GM13977 (cell line): Measurements from ENCODE around the gene RERG.

Experiments
- DNase-seq: peaks from one replicate; pipeline ENCODE4 v3.0.0; 2012; ENCODE audit warnings: low spot score
- in situ Hi-C: fragments of 300-500 bp; cut with MboI; formaldehyde crosslinking; loops from one replicate; pipeline ENCODE4 v1.12.0; 2022; ENCODE audit warnings: low sequenced_read_pairs, low pct_unique_long_range_greater_than_20kb, mixed read lengths, inconsistent platforms; ENCODE audit not compliant: unreplicated experiment
- TF ChIP-seq, protein P1 (sequence below): IDR thresholded peaks from 2 replicates; pipeline ENCODE4 v1.5.1; 2012; ENCODE audit warnings: mild to moderate bottlenecking, control low read depth; ENCODE audit not compliant: insufficient read depth; ENCODE audit errors: extremely low read depth, missing control alignments

The RERG gene, protein sequence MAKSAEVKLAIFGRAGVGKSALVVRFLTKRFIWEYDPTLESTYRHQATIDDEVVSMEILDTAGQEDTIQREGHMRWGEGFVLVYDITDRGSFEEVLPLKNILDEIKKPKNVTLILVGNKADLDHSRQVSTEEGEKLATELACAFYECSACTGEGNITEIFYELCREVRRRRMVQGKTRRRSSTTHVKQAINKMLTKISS

DNA sequence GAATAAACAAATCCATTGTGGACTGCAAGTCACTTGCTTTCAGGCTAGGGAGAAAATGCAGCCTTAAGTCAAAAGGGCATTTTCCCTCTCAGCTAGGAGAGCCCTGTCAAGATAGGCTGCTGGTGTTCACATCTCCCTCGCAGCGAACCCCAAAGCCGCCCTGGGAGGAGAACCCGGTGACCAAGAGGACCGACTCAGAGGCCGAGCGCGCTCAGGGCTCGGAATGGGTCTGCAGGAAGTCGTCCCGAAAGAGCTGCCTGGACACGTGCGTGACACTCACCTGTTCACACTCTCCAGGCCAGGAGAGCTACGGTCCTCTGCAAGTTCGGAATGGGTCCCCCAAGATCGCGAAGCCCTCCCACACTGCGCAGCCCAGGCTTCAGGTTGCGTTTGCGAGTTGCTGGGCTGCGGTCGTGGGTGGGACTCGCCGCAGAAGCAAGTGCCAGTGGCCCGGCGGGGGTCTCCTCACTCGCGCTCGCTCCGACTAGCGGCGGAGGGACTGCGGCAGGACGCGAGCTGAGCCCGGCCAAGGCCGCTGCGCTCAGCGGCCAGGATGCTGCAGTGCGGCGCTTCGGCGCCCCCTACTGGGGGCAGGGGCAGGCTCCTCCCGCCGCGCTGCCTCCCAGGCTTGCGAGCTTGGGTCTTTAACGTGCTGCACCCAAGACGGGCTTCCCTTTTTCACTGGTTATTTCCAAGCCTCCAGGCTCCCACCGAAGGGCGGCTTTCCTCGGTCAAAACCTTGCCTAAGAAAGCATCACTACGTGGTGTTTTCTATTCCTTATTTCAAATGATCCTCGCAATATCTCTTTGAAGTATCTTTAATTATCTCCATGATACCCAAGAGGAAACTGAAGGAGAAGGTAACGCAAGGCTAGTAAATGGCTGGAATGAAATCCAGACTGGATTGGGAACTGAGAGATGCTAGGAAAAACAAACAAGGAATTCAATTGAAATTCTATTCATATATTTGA is at the start of gene RERG:
TSS of gene RERG (minus strand) at position 503 of the 971 bp plus-strand sequence. CDS start 3,928 bp downstream, outside the sequence.
- in situ Hi-C loops, result no loop called here
- peak; percentile 81 for DNase-seq

DNA sequence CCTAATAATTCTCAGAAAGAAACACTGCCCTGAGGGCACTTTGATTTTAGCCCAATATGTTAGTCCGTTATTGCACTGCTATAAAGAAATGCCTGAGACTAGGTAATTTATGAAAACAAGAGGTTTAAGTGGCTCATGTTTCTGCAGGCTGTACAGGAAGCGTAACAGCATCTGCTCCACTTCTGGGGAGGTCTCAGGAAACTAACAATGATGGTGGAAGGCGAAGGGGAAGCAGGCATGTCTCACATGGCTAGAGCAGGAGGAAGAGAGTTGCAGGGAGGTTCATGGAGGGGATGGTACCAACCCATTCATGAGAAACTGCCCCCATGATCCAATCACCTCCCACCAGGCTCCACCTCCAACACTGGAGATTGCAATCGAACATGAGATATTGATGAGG is 49.4 kb upstream of the RERG start:
- TF ChIP-seq, protein P1, sequence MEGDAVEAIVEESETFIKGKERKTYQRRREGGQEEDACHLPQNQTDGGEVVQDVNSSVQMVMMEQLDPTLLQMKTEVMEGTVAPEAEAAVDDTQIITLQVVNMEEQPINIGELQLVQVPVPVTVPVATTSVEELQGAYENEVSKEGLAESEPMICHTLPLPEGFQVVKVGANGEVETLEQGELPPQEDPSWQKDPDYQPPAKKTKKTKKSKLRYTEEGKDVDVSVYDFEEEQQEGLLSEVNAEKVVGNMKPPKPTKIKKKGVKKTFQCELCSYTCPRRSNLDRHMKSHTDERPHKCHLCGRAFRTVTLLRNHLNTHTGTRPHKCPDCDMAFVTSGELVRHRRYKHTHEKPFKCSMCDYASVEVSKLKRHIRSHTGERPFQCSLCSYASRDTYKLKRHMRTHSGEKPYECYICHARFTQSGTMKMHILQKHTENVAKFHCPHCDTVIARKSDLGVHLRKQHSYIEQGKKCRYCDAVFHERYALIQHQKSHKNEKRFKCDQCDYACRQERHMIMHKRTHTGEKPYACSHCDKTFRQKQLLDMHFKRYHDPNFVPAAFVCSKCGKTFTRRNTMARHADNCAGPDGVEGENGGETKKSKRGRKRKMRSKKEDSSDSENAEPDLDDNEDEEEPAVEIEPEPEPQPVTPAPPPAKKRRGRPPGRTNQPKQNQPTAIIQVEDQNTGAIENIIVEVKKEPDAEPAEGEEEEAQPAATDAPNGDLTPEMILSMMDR, result no peak
- in situ Hi-C loops, result loop anchor here (10.0 kb wide), 1 partner anchor 254 kb away; no protein-coding TSS in a partner anchor
- no peak for DNase-seq

More for the DNA sequence above, at the start of gene RERG:
- TF ChIP-seq, protein P1, result peak; percentile 97

DNA sequence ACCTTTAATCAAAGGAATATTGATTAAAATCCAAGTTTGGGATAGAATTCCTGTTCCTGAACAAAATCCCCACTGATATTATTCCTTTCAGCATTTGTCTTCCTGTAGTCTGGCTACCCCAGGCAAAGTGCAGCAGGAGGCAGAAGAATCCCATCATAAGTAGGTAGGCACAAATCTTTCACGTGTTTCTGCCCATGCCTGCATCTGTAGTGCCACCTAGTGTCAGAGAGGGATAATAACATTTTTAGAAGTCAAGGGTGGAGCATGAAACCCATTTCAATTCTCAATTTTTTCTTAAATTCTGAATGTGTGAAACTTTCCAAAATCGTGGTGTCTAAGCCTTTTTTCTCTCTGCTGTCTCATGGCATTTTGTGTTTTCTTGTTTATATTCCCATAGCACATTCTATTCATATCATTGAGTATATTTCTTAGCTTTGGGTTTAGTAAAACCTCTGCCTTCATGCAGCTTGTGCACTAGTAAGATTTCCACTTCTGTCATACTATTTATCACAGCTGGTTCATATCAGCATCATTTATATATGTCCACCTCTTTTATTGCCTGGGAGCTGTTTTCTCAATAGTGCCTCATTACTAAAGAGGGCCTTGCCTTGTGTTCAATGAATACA is 47.8 kb upstream of the RERG start:
- DNase-seq, result peak; percentile 57
- TF ChIP-seq, protein P1, result peak; percentile 75
- in situ Hi-C loops, result no loop called here

DNA sequence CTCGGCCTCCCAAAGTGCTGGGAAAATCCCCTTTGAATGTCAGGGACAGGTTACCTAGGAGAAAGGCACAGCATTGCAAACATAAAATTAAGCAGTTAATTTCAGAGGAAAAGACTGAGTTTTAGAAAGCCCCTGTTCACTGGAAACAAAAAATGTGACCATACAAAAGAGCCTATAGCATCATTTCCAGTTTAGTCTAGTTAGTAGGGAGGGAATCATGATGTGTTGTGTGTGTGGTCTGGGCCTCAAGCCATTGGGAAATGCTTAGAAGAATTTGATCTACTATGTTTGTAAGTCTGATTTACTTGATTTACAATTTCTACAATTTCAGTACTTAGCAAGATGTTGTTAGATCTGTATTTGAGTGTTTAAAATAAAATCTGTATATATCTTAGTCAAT is 47.1 kb upstream of the RERG start:
- no peak for DNase-seq
- TF ChIP-seq, protein P1, result no peak
- in situ Hi-C loops, result no loop called here

DNA sequence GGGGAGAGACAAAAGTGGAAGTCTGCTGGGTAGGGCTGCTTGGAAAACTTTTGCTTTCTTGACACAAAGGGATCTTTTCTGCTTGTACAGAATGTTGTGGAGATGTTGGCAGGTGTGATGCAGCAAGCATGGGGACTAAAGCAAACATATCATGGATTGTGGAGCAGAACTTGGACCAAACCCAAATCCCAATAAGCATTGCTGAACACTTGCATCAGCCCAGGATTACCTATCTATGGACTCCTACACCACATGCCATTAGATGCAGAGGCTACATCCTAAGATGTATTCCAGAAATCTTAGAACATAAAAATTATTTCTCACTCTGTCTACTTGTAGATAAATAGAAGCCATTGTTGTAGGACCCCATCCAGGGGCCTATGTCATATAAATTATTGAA is 44.7 kb upstream of the RERG start:
- TF ChIP-seq, protein P1, result no peak
- in situ Hi-C loops, result no loop called here
- DNase-seq, result no peak

DNA sequence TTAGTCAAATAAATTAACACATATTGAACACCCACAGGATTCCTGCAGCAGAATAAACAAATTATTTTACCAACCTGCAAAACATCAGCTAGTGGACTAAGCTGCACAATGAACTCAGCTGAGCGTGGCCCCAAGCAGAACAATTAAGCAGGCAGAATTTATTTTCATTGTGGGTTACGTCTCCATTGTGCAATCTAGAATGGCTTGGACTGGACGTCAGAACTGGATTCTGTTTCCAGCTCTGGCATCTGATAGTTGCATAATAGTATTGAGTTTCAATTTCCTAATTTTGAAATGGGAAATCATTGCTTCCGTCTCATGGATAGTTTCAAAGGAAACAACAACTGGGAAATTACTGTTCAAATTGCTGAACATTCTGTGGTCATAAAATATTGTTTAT is 35.5 kb upstream of the RERG start:
- in situ Hi-C loops, result no loop called here
- no peak for DNase-seq
- TF ChIP-seq, protein P1, result no peak
